ENCODE results near the gene LUC7L3. TPM values are rescaled to one million over a fixed set of nuclear protein-coding genes. Genes with fewer than 3 reads are reported as not detected.

Gene LUC7L3
- total RNA-seq, 1 experiment from 2014 or later = 108 TPM

DNA sequence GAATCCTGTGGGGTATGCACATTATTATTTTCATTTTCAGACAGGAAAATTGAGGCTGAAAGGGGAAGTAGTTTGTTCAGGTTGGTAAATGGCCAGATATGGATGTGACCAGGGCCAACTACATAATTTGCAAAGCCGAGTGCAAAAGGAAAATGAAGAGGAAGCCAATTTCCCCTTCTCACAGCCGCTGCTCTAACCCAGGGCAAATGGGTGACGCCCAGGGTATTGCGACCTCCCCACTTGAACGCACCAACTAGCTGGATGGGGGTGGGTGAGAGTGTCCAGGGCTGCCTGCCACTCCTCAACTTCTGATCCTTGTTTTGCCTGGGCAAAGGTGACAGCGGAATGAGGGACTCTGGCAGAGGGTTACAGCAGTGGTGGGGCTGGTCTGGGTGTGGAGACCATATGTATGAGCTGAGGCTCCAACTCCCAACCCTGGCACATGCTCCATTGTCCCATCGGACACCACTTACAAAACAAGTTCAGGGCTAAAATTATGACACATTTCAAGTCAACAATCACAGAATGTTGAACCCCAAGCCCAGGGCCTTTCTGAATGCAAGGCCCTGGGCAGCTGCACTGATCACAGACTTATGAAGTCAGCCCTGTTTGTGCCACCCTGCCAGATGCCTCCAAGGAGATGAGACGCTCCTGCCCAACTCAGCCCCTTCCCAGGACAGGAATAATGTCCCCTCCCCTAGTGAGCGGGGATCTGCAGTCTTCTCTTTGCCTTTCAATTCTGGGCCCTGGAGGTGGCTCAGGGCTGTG, 46.2 kb downstream of the LUC7L3 start:
- BruUV-seq (replicated peaks) = no TSS peak
- TF ChIP-seq CTCF (IDR thresholded peaks at IDR 0.05; ENCODE audit: unreplicated experiment) = no peak
- CTCF ChIA-PET = interaction anchor here (0.5 kb wide), 1 partner anchor 237 kb away, joined by 4 read pairs; no protein-coding TSS in a partner anchor

DNA sequence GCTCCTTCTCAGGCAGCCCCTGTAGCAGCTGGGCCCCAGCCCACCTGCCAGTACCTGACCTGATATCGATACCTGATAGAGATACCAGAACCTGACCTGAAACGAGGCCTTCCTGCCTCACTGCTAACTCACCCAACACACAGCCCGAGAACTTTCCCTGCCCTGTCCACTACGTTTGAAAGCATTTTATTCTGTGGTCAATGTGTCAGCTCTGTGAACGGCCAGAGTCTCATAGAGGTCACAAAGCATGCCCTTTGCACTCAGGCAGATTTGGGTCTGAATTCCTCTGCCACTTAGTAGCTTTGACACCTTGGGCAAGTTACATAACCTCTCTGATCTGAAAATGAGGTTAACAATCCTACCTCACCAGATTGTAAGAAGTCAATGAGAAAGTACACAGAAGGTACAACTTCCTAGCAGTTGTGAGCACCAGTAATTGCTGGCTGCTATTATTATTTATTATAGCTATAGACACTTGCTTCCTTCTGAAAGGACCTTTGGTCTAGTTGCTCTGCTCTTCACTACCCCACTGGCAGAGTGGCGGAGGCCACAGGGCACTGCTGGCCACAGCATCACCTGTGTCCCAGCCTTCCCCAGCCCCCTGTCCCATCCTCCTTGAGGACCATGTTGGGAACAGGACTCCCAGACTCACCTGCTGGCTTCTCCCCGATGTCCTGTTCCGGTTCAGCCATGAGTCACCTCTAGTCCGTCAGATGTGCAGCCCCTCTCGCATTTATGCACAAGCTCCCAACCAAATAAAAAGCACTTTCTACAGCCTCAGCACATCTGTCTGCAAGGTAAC, 47.0 kb downstream of the LUC7L3 start:
- no peak overlapping the region for H3K4me3 Mint-ChIP-seq (ENCODE audit: unreplicated experiment)
- H3K27ac Mint-ChIP-seq (ENCODE audit: low read depth, unreplicated experiment) = no peak overlapping the region
- no peaks in the 10 kb centered on the region for H3K9me3 Mint-ChIP-seq (ENCODE audit: unreplicated experiment)
- intact Hi-C loops (cut with micrococcal nuclease) = no loop called here
- CTCF ChIA-PET = interaction anchor here (1.0 kb wide), 1 partner anchor 76 kb away, joined by 4 read pairs; no protein-coding TSS in a partner anchor
- BruUV-seq (replicated peaks) = no TSS peak
- TF ChIP-seq CTCF (IDR thresholded peaks at IDR 0.05; ENCODE audit: unreplicated experiment) = no peak
- POLR2A ChIA-PET = interaction anchor here (0.6 to 1.4 kb wide), 4 partner anchors 10 to 60 kb away, joined by 3 to 4 read pairs (median 3); partner anchors contain the start of gene ANKRD40
- no peaks in the 10 kb centered on the region for H3K36me3 Mint-ChIP-seq (ENCODE audit: insufficient read depth, unreplicated experiment)
- H3K4me1 Mint-ChIP-seq (ENCODE audit: insufficient read depth, unreplicated experiment) = peaks cover 12% of the 10 kb centered on the region
- H3K27me3 Mint-ChIP-seq (ENCODE audit: insufficient read depth, unreplicated experiment) = no peaks in the 10 kb centered on the region
- DNase-seq (ENCODE audit: unreplicated experiment) = no peak

More for the DNA sequence above, 46.2 kb downstream of the LUC7L3 start:
- POLR2A ChIA-PET = interaction anchor here (1.0 kb wide), 2 partner anchors 9 to 59 kb away, joined by 3 read pairs; no protein-coding TSS in a partner anchor
- intact Hi-C loops (cut with micrococcal nuclease) = no loop called here
- Mint-ChIP-seq H3K4me1 (ENCODE audit: insufficient read depth, unreplicated experiment) (peaks cover 12% of the 10 kb centered on the region), H3K9me3 (ENCODE audit: unreplicated experiment) (no peaks in the 10 kb centered on the region), H3K4me3 (ENCODE audit: unreplicated experiment) (no peak overlapping the region), H3K27ac (ENCODE audit: low read depth, unreplicated experiment) (no peak overlapping the region), H3K27me3 (ENCODE audit: insufficient read depth, unreplicated experiment) (no peaks in the 10 kb centered on the region), H3K36me3 (ENCODE audit: insufficient read depth, unreplicated experiment) (no peaks in the 10 kb centered on the region)
- no peak for DNase-seq (ENCODE audit: unreplicated experiment)

DNA sequence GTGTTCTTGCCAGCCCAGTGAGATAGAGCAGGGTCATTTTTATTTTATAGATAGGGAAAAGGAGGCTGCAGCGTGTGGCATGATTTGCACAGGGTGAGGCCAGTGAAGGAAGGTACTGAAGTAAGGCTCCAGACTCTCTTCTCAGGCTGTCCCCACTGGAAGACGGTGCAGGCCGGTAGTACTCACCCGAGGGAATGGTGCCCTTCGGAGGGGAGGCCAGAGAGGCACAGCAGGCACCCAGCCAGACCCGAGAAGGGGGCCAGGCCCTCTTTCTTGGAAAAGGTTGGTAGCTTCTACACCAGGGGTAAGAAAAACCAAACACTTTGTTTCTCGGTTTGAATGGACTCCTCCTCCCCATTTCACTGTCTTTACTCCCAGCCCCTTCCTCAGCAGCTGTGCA, 47.6 kb downstream of the LUC7L3 start:
- no peak for DNase-seq (ENCODE audit: unreplicated experiment)
- intact Hi-C loops (cut with micrococcal nuclease) = no loop called here
- ChIA-PET POLR2A (interaction anchor here (0.6 to 1.4 kb wide), 4 partner anchors 11 to 59 kb away, joined by 3 to 4 read pairs (median 4); partner anchors contain the start of gene ANKRD40), CTCF (interaction anchor here (0.9 to 1.0 kb wide), 2 partner anchors 17 to 75 kb away, joined by 3 to 4 read pairs; no protein-coding TSS in a partner anchor)
- H3K27me3 Mint-ChIP-seq (ENCODE audit: insufficient read depth, unreplicated experiment) = no peaks in the 10 kb centered on the region
- H3K9me3 Mint-ChIP-seq (ENCODE audit: unreplicated experiment) = no peaks in the 10 kb centered on the region
- TF ChIP-seq CTCF (IDR thresholded peaks at IDR 0.05; ENCODE audit: unreplicated experiment) = no peak
- no peaks in the 10 kb centered on the region for H3K36me3 Mint-ChIP-seq (ENCODE audit: insufficient read depth, unreplicated experiment)
- H3K4me3 Mint-ChIP-seq (ENCODE audit: unreplicated experiment) = no peak overlapping the region
- BruUV-seq (replicated peaks) = no TSS peak
- peaks cover 12% of the 10 kb centered on the region for H3K4me1 Mint-ChIP-seq (ENCODE audit: insufficient read depth, unreplicated experiment)
- H3K27ac Mint-ChIP-seq (ENCODE audit: low read depth, unreplicated experiment) = no peak overlapping the region

GRCh38 chr17:50767446-50767845, 48.0 kb downstream of the LUC7L3 start, which contains the start of gene ANKRD40CL:
TSS of gene ANKRD40CL (minus strand) at chr17:50767518. CDS start at chr17:50766913, 605 bp downstream.
- CTCF ChIA-PET = interaction anchor here (0.9 to 1.0 kb wide), 2 partner anchors 17 to 75 kb away, joined by 3 to 4 read pairs; no protein-coding TSS in a partner anchor
- BruUV-seq (replicated peaks) = no TSS peak
- POLR2A ChIA-PET = interaction anchor here (0.6 to 1.4 kb wide), 4 partner anchors 11 to 59 kb away, joined by 3 to 6 read pairs (median 4); partner anchors contain the start of gene ANKRD40
- Mint-ChIP-seq H3K36me3 (ENCODE audit: insufficient read depth, unreplicated experiment) (no peaks in the 10 kb centered on the region), H3K27ac (ENCODE audit: low read depth, unreplicated experiment) (no peak within 1 kb of the TSS), H3K4me3 (ENCODE audit: unreplicated experiment) (no peak within 1 kb of the TSS), H3K4me1 (ENCODE audit: insufficient read depth, unreplicated experiment) (peaks cover 12% of the 10 kb centered on the region), H3K27me3 (ENCODE audit: insufficient read depth, unreplicated experiment) (no peaks in the 10 kb centered on the region), H3K9me3 (ENCODE audit: unreplicated experiment) (no peaks in the 10 kb centered on the region)
- DNase-seq (ENCODE audit: unreplicated experiment) = no peak
- intact Hi-C loops (cut with micrococcal nuclease) = no loop called here
- no peak for TF ChIP-seq CTCF (IDR thresholded peaks at IDR 0.05; ENCODE audit: unreplicated experiment)

All from MCF 10A (cell line).